DMS153 (cell line): ENCODE results near the gene ENTPD3.
A peak's percentile ranks its signal among the peaks of the same experiment; 100 is the strongest.

Experiments
- DNase-seq: peaks from one replicate; lab custom pipeline; 2025; lab: John Stamatoyannopoulos, UW

The ENTPD3 gene

GRCh38 chr3:40404591-40405198, 17.7 kb downstream of the ENTPD3 start:
- DNase-seq = no peak

- no peak for DNase-seq
Observed at GRCh38 chr3:40407007-40407406, 20.0 kb downstream of the ENTPD3 start.

- DNase-seq = no peak
Observed at GRCh38 chr3:40407611-40408010, 20.6 kb downstream of the ENTPD3 start.

DNA sequence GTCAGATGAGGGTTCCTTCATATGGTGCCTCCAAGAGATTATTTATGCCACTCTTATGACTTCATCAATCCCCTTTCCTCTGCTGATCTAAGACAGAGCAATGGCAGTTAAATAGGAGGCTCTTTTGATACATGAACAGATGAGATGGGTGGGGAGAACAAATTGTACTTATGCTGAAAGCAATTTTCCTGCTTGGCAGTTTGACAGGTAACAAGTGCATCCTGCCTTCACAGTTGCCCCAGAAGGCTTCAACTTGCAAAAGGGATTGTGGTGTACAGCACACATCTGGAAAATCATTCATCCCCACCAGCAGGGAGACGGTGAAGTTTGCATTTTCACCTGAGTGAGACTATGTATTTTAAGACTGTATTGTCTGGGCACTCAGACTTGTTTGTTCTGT, 27.3 kb downstream of the ENTPD3 start:
- DNase-seq = no peak

GRCh38 chr3:40417845-40418543, 31.0 kb downstream of the ENTPD3 start:
- DNase-seq = no peak

DNA sequence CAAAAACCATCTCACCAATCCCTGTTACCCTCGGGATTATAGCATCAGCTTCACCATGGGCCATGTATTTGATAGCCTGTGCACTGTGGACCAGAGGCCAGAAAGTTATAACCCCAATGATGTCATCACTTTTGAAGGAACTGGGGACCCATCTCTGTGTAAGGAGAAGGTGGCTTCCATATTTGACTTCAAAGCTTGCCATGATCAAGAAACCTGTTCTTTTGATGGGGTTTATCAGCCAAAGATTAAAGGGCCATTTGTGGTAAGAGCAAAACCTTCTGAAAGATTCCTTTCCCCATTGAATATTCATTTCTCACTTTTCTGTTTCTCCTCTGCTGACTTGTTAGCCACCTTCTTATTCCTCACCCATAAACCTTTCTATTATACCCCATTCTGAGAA, 35.9 kb downstream of the ENTPD3 start:
- no peak for DNase-seq

GRCh38 chr3:40427045-40427669, 40.2 kb downstream of the ENTPD3 start:
- no peak for DNase-seq

DNA sequence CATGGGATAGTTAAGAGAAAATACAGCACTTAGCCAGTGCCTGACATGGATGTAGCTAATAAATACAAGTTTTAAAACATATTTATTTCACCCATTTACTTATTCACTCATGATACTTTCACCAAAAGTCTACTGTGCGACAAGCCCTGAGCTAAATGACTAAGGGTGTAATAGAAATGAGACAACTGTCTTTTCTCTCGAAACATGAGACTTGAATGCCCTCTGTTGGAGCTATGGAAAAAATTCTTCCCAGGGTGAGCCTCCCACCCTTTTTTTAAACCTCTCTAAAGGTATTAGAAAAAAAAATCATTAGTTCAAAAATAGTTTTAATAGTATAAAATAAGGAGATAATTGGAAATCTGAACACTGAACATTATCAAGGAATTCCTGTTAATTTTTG, 45.8 kb downstream of the ENTPD3 start:
- DNase-seq = no peak

DNA sequence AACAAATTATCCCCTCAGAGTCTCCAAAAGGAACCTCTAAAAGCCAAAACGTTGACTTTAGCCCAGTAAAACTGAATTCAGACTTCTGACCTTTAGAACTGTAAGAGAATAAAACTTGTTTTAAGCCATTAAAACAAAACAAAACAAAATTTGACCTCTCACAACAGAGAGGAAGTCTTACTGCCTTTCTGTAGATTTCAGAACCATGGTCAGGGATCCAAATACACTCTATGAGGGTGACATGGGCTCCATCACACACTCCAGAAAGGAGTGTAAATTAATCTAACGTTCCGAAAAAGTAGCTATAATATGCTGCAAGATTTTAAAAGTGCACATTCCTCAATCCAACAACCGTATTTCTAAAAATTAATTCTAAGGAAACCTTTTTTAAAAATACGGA, 50.9 kb downstream of the ENTPD3 start:
- no peak for DNase-seq

GRCh38 chr3:40445062-40445461, 58.1 kb downstream of the ENTPD3 start:
- no peak for DNase-seq

DNA sequence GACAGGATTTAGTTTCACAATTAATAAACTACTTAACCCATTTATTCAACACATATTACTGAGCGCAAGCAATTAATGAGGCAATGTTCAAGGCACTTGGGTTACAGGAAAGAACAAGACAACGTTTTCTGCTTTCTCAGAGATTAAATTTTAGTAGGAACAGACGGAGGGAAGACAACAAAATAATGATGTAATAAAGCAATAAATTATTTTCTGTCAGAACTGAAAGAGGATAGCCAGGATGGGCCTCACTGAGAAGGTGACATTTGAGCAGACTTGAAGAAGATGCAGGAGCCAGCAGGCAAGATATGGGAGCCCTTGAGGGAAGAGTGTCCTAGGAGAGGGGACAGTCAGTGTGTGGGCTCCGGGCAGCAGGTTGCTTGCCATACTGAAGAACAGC, 58.9 kb downstream of the ENTPD3 start:
- no peak for DNase-seq

- DNase-seq = no peak
Observed at GRCh38 chr3:40450438-40450837, 63.5 kb downstream of the ENTPD3 start.

DNA sequence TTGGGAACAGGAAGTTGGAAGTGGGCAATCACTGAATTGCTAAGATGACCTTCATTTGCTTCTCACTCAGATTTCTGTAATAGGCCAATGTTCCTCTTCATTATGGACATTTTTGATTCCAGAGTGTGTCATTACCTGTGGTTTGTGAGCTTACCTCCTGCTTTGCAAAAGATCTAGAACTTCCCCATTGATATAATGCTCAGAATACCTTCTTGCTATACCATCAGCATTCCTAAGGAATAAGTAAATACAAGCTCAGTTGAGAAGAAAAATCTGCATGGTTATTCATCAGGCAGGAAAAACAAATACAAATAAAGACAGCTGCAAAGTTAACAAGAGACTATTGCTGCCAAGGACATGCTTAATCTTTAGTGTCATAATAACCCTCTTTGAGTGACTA, 64.6 kb downstream of the ENTPD3 start:
- no peak for DNase-seq

GRCh38 chr3:40452057-40452456, 65.1 kb downstream of the ENTPD3 start:
- DNase-seq = no peak

GRCh38 chr3:40452562-40452875, 65.5 kb downstream of the ENTPD3 start:
- no peak for DNase-seq

- peak; percentile 94 for DNase-seq
Observed at GRCh38 chr3:40452876-40453730, 66.1 kb downstream of the ENTPD3 start.

- no peak for DNase-seq
Observed at GRCh38 chr3:40453933-40454332, 66.9 kb downstream of the ENTPD3 start.

- no peak for DNase-seq
Observed at GRCh38 chr3:40455328-40455727, 68.3 kb downstream of the ENTPD3 start.

- DNase-seq = no peak
Observed at GRCh38 chr3:40456279-40456939, 69.4 kb downstream of the ENTPD3 start.

DNA sequence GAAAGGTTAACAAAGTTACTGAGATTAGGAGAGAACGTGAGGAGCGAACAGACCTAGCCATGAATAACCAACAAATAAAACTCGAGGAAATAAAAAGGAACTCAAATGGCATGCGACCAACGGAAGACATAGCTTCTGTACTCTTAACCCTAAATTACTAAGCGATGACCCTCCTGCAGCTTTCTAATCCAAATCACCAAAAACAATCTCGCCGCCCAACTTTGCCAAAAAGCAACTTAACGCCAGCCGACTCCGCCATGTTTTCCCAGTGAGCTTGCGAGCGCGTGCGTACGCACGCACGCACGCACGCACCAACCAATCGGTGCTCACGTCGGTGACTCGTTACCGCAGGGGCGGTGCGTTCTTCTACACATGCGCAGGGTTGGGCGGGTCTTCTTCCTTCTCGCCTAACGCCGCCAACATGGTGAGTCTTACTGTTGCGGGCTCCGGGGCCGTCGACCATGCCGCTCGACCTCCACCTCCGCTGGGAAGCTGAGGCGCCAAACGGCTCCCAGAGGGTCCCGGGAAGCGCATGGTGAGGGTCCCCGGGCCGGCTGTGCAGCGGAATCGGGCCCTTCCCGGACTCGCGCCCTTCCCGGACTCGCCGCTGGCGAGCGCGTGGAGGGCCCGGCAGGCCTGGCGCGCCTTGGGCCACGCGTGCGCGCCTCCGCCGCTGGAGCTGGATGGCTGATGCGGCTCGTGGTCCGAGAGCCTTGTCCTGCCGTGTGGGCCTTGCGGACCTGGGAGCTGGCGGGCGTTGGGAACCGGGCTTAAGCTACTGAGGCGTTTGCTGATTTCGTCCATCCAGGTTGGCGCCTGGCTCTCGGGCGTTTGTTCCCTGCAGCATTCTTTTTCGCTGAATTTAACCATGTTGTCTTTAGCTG, 70.2 kb downstream of the ENTPD3 start, which contains the start of gene RPL14:
TSS of gene RPL14 (plus strand) at position 400 of the 884 bp plus-strand sequence. CDS start at position 533, 133 bp downstream.
- peak; percentile 59 for DNase-seq

- no peak for DNase-seq
Observed at GRCh38 chr3:40458473-40458872, 71.5 kb downstream of the ENTPD3 start.
